ENCODE data around the gene MEGF9. TPM values are rescaled to one million over a fixed set of nuclear protein-coding genes. Genes with fewer than 3 reads are reported as not detected.
A peak's percentile ranks its signal among the peaks of the same experiment; 100 is the strongest.

The MEGF9 gene
- total and polyA plus RNA-seq, 7 experiments from 2014 or later: 3.9 to 35.4 (median 11.1) TPM

GRCh38 chr9:120711354-120711753 lies 2.9 kb downstream of the MEGF9 start:
- peaks cover 0 to 6% (median 0%) of the 10 kb centered on the region in 5 donors for H3K36me3 Mint-ChIP-seq
- DNase-seq: no peak
- peaks cover 19 to 50% (median 43%) of the 10 kb centered on the region in 7 donors for H3K4me1 Mint-ChIP-seq

GRCh38 chr9:120710110-120710981 lies 3.9 kb downstream of the MEGF9 start:
- Histone ChIP-seq H3K9me3 (ENCODE audit: control insufficient read depth in 2 of 3, low read length in 3 of 3) (no peaks in the 10 kb centered on the region), H3K27ac (ENCODE audit: low read depth, low read length) (peak overlapping the region; percentile 79), H3K36me3 (ENCODE audit: control insufficient read depth in 2 of 3, insufficient read depth in 3 of 3, low read length in 3 of 3) (peaks cover 0 to 3% (median 0%) of the 10 kb centered on the region in 3 experiments), H3K27me3 (ENCODE audit: control insufficient read depth in 2 of 2, insufficient read depth in 2 of 2, low read length in 2 of 2) (no peaks in the 10 kb centered on the region), H3K4me3 (ENCODE audit: low read length) (peak overlapping the region; percentile 51), H3K4me1 (ENCODE audit: control insufficient read depth in 2 of 2, insufficient read depth in 2 of 2, low read length in 2 of 2) (peaks cover 21 to 22% of the 10 kb centered on the region in 2 donors)
- CTCF ChIA-PET: interaction anchor here (0.7 kb wide), 1 partner anchor 25 kb away, joined by 3 read pairs; no protein-coding TSS in a partner anchor
- DNase-seq: peak in 7 of 9 donors; percentile 41 to 66 (median 51)
- Mint-ChIP-seq H3K27ac (peak overlapping the region; percentile 77 to 98 (median 89)), H3K36me3 (peaks cover 0 to 6% (median under 1%) of the 10 kb centered on the region in 5 donors), H3K4me1 (peaks cover 17 to 56% (median 43%) of the 10 kb centered on the region in 7 donors), H3K9me3 (no peaks in the 10 kb centered on the region), H3K27me3 (no peaks in the 10 kb centered on the region), H3K4me3 (peak overlapping the region; percentile 82 to 98 (median 86))
- intact Hi-C loops (cut with micrococcal nuclease): loop anchor here (1.0 to 5.0 kb wide), 5 partner anchors 93 to 657 kb away; partner anchors contain the start of genes CDK5RAP2 (in 1 of the 2), RAB14 (in 1 of the 2) and TRAF1 (in 1 of the 2)
- POLR2A ChIA-PET: interaction anchor here (0.6 to 1.0 kb wide), 2 partner anchors 15 to 219 kb away, joined by 3 read pairs; no protein-coding TSS in a partner anchor
- ATAC-seq: no peak

More at GRCh38 chr9:120711354-120711753, 2.9 kb downstream of the MEGF9 start:
- Histone ChIP-seq H3K4me3 (ENCODE audit: low read length) (no peak overlapping the region), H3K27me3 (ENCODE audit: control insufficient read depth in 2 of 2, insufficient read depth in 2 of 2, low read length in 2 of 2) (no peaks in the 10 kb centered on the region), H3K36me3 (ENCODE audit: control insufficient read depth in 2 of 3, insufficient read depth in 3 of 3, low read length in 3 of 3) (peaks cover 0 to 3% (median 0%) of the 10 kb centered on the region in 3 experiments), H3K9me3 (ENCODE audit: control insufficient read depth in 2 of 3, low read length in 3 of 3) (no peaks in the 10 kb centered on the region), H3K27ac (ENCODE audit: low read depth, low read length) (peak overlapping the region; percentile 79), H3K4me1 (ENCODE audit: control insufficient read depth in 2 of 2, insufficient read depth in 2 of 2, low read length in 2 of 2) (peaks cover 22% of the 10 kb centered on the region in 2 donors)
- Mint-ChIP-seq H3K27me3 (no peaks in the 10 kb centered on the region), H3K9me3 (no peaks in the 10 kb centered on the region), H3K4me3 (peak overlapping the region; percentile 57 to 98 (median 86)), H3K27ac (peak overlapping the region; percentile 52 to 98 (median 89))
- ChIA-PET POLR2A (interaction anchor here (0.6 kb wide), 1 partner anchor 488 kb away, joined by 5 read pairs; no protein-coding TSS in a partner anchor), CTCF (interaction anchor here (1.0 kb wide), 1 partner anchor 44 kb away, joined by 3 read pairs; no protein-coding TSS in a partner anchor)
- intact Hi-C loops (cut with micrococcal nuclease): loop anchor here (5.0 kb wide), 4 partner anchors 94 to 656 kb away; partner anchors contain the start of genes RAB14 (in 1 of the 2) and TRAF1 (in 1 of the 2)
- ATAC-seq: no peak

GRCh38 chr9:120708526-120709224 lies 5.6 kb downstream of the MEGF9 start:
- ChIA-PET CTCF (interaction anchor here (0.7 to 1.0 kb wide), 3 partner anchors 34 to 94 kb away, joined by 3 read pairs; no protein-coding TSS in a partner anchor), POLR2A (no interaction called here)
- Histone ChIP-seq H3K27me3 (ENCODE audit: control insufficient read depth in 2 of 2, insufficient read depth in 2 of 2, low read length in 2 of 2) (no peaks in the 10 kb centered on the region), H3K36me3 (ENCODE audit: control insufficient read depth in 2 of 3, insufficient read depth in 3 of 3, low read length in 3 of 3) (peaks cover 0 to under 1% (median 0%) of the 10 kb centered on the region in 3 experiments), H3K27ac (ENCODE audit: low read depth, low read length) (no peak overlapping the region), H3K9me3 (ENCODE audit: control insufficient read depth in 2 of 3, low read length in 3 of 3) (no peaks in the 10 kb centered on the region), H3K4me3 (ENCODE audit: low read length) (no peak overlapping the region), H3K4me1 (ENCODE audit: control insufficient read depth in 2 of 2, insufficient read depth in 2 of 2, low read length in 2 of 2) (peaks cover 15 to 18% of the 10 kb centered on the region in 2 donors)
- Mint-ChIP-seq H3K9me3 (no peaks in the 10 kb centered on the region), H3K4me3 (peak overlapping the region in 8 of 10 donors; percentile 32 to 98 (median 84)), H3K27me3 (no peaks in the 10 kb centered on the region), H3K36me3 (peaks cover 0 to 12% (median 8%) of the 10 kb centered on the region in 5 donors), H3K4me1 (peaks cover 16 to 62% (median 41%) of the 10 kb centered on the region in 7 donors), H3K27ac (peak overlapping the region in 7 of 9 donors; percentile 29 to 98 (median 86))
- no peak for ATAC-seq
- intact Hi-C loops (cut with micrococcal nuclease): no loop called here
- DNase-seq: no peak

GRCh38 chr9:120707170-120707569 lies 7.1 kb downstream of the MEGF9 start:
- peaks cover 8 to 50% (median 30%) of the 10 kb centered on the region in 7 donors for H3K4me1 Mint-ChIP-seq
- H3K27ac Mint-ChIP-seq: peak overlapping the region in 1 of 9 donors; percentile 60
- H3K27me3 Mint-ChIP-seq: no peaks in the 10 kb centered on the region
- DNase-seq: no peak
- H3K36me3 Mint-ChIP-seq: peaks cover 0 to 16% (median 9%) of the 10 kb centered on the region in 5 donors
- H3K27ac ChIP-seq (ENCODE audit: low read depth, low read length): no peak overlapping the region
- no peaks in the 10 kb centered on the region for H3K9me3 ChIP-seq (ENCODE audit: control insufficient read depth in 2 of 3, low read length in 3 of 3)
- ChIA-PET CTCF (no interaction called here), POLR2A (no interaction called here)
- H3K9me3 Mint-ChIP-seq: no peaks in the 10 kb centered on the region
- H3K27me3 ChIP-seq (ENCODE audit: control insufficient read depth in 2 of 2, insufficient read depth in 2 of 2, low read length in 2 of 2): no peaks in the 10 kb centered on the region
- no peaks in the 10 kb centered on the region for H3K36me3 ChIP-seq (ENCODE audit: control insufficient read depth in 2 of 3, insufficient read depth in 3 of 3, low read length in 3 of 3)
- no peak overlapping the region for H3K4me3 ChIP-seq (ENCODE audit: low read length)
- no peak overlapping the region for H3K4me3 Mint-ChIP-seq
- intact Hi-C loops (cut with micrococcal nuclease): no loop called here
- peaks cover 4 to 13% of the 10 kb centered on the region in 2 donors for H3K4me1 ChIP-seq (ENCODE audit: control insufficient read depth in 2 of 2, insufficient read depth in 2 of 2, low read length in 2 of 2)
- ATAC-seq: no peak

GRCh38 chr9:120705174-120705573 lies 9.1 kb downstream of the MEGF9 start:
- Mint-ChIP-seq H3K4me3 (no peak overlapping the region), H3K4me1 (peaks cover 3 to 34% (median 16%) of the 10 kb centered on the region in 7 donors), H3K27me3 (no peaks in the 10 kb centered on the region), H3K36me3 (peaks cover 0 to 20% (median 9%) of the 10 kb centered on the region in 5 donors), H3K27ac (no peak overlapping the region), H3K9me3 (no peaks in the 10 kb centered on the region)
- ATAC-seq (no peak), DNase-seq (no peak)
- intact Hi-C loops (cut with micrococcal nuclease): no loop called here
- Histone ChIP-seq H3K27me3 (ENCODE audit: control insufficient read depth in 2 of 2, insufficient read depth in 2 of 2, low read length in 2 of 2) (no peaks in the 10 kb centered on the region), H3K27ac (ENCODE audit: low read depth, low read length) (no peak overlapping the region), H3K9me3 (ENCODE audit: control insufficient read depth in 2 of 3, low read length in 3 of 3) (no peaks in the 10 kb centered on the region), H3K4me1 (ENCODE audit: control insufficient read depth in 2 of 2, insufficient read depth in 2 of 2, low read length in 2 of 2) (no peaks in the 10 kb centered on the region), H3K36me3 (ENCODE audit: control insufficient read depth in 2 of 3, insufficient read depth in 3 of 3, low read length in 3 of 3) (no peaks in the 10 kb centered on the region), H3K4me3 (ENCODE audit: low read length) (no peak overlapping the region)
- CTCF ChIA-PET: no interaction called here
- POLR2A ChIA-PET: no interaction called here

GRCh38 chr9:120702075-120702474 lies 12.2 kb downstream of the MEGF9 start:
- intact Hi-C loops (cut with micrococcal nuclease): no loop called here
- Histone ChIP-seq H3K4me1 (ENCODE audit: control insufficient read depth in 2 of 2, insufficient read depth in 2 of 2, low read length in 2 of 2) (no peaks in the 10 kb centered on the region), H3K27ac (ENCODE audit: low read depth, low read length) (no peak overlapping the region), H3K27me3 (ENCODE audit: control insufficient read depth in 2 of 2, insufficient read depth in 2 of 2, low read length in 2 of 2) (no peaks in the 10 kb centered on the region), H3K36me3 (ENCODE audit: control insufficient read depth in 2 of 3, insufficient read depth in 3 of 3, low read length in 3 of 3) (no peaks in the 10 kb centered on the region), H3K4me3 (ENCODE audit: low read length) (no peak overlapping the region), H3K9me3 (ENCODE audit: control insufficient read depth in 2 of 3, low read length in 3 of 3) (no peaks in the 10 kb centered on the region)
- Mint-ChIP-seq H3K9me3 (no peaks in the 10 kb centered on the region), H3K27ac (no peak overlapping the region), H3K36me3 (peaks cover 0 to 23% (median 12%) of the 10 kb centered on the region in 5 donors), H3K4me1 (peaks cover 5 to 32% (median 10%) of the 10 kb centered on the region in 7 donors), H3K4me3 (no peak overlapping the region), H3K27me3 (no peaks in the 10 kb centered on the region)
- POLR2A ChIA-PET: no interaction called here
- CTCF ChIA-PET: interaction anchor here (0.6 kb wide), 2 partner anchors 20 to 1417 kb away, joined by 3 to 4 read pairs; no protein-coding TSS in a partner anchor
- no peak for DNase-seq
- ATAC-seq: no peak

Data from naive thymus-derived CD4-positive, alpha-beta T cell (primary cell).